Right lobe of liver (tissue), 6 donors: ENCODE data around the gene DUOXA2. TPM values are rescaled to one million over a fixed set of nuclear protein-coding genes. Genes with fewer than 3 reads are reported as not detected.

Experiments
- ATAC-seq, 4 donors: fragments of 200-7000 bp; cut with Tn5 transposase; one replicate each; pipeline ENCODE4 v1.9.1; 2020; ENCODE audit warnings: mild to moderate bottlenecking in 4 of 4, moderate library complexity in 4 of 4
- DNase-seq, 3 donors: peaks; one replicate each; pipeline ENCODE4 v3.0.0-alpha.2; 2020
- H3K27ac ChIP-seq, 3 donors: fragments of 200-600 bp; one replicate each; pipeline ENCODE4 v1.8.0; 2022
- H3K27me3 ChIP-seq, 2 donors: fragments of 200-600 bp; one replicate each; pipeline ENCODE4 v1.8.0; 2022
- H3K36me3 ChIP-seq, 4 donors: fragments of 200-600 bp; sonication (generic) in 1 of 4; one replicate each; pipeline versions ENCODE4 v1.5.1 to v1.8.0; 2017 to 2022; ENCODE audit warnings: control low read depth in 1 of 4
- H3K4me1 ChIP-seq, 4 donors: fragments of 200-600 bp; sonication (generic) in 1 of 4; one replicate each; pipeline versions ENCODE4 v1.5.1 to v1.8.0; 2017 to 2022; ENCODE audit warnings: control low read depth in 1 of 4
- H3K4me3 ChIP-seq, 3 donors: fragments of 200-600 bp; one replicate each; pipeline ENCODE4 v1.8.0; 2022
- H3K9me3 ChIP-seq, 4 donors: fragments of 200-600 bp; sonication (generic) in 1 of 4; one replicate each; pipeline versions ENCODE4 v1.5.1 to v1.8.0; 2017 to 2022; ENCODE audit warnings: control low read depth in 1 of 4
- POLR2A ChIP-seq: fragments of 450-650 bp; IDR thresholded peaks from one replicate; pipeline ENCODE4 v1.6.1; 2017; ENCODE audit warnings: antibody characterized with exemption, mild to moderate bottlenecking
- WGBS: methylation state at CpG from one replicate; pipeline ENCODE4 v1.1.6; 2018; ENCODE audit warnings: low coverage, low lambda C conversion rate; ENCODE audit not compliant: insufficient coverage; ENCODE audit errors: missing lambda C conversion rate; 5-methylcytosine and 5-hydroxymethylcytosine counted together
- intact Hi-C, 2 donors: fragments of 100-400 bp; cut with DNase I; formaldehyde crosslinking; loops; one replicate each; pipeline versions ENCODE4 v1.11.2 to v1.14.1; 2022
- total RNA-seq, 6 experiments: library from RNA; depleted of rRNA in 2 of 6; stranded (reverse); fragments of >200 nt in 2 of 6; fragmentation: NEBNext Ultra II Directional in 3 of 6; extraction: Animal tissue kit (Norgen Biotek cat#: 25700) in 3 of 6; gene quantifications; one replicate each; pipeline versions ENCODE4 v1.1.0 to v1.2.4, GENCODE V29; 2016 to 2023
- TF ChIP-seq, protein P1 (sequence below), 4 donors: fragments of 200-600 bp in 3 of 4; fragments of 450-650 bp in 1 of 4; IDR thresholded peaks; one replicate each; pipeline versions ENCODE4 v1.5.1 to v1.8.0; 2016 to 2022; ENCODE audit warnings: antibody characterized with exemption in 4 of 4, mild to moderate bottlenecking in 2 of 4
- donor health status: DM: no; HTN: yes; CAD: no.
- donor health status: DM: no; HTN: no; CAD: no.
- donor health status: DM: no; HTN: no; CAD: no.
- donor health status: DM: no; HTN: yes; CAD: no.
- donor health status: DM: no; HTN: yes; CAD: no.

Gene DUOXA2
- total RNA-seq, 6 experiments from 2014 or later, result 1.4 TPM; not detected in 5

DNA sequence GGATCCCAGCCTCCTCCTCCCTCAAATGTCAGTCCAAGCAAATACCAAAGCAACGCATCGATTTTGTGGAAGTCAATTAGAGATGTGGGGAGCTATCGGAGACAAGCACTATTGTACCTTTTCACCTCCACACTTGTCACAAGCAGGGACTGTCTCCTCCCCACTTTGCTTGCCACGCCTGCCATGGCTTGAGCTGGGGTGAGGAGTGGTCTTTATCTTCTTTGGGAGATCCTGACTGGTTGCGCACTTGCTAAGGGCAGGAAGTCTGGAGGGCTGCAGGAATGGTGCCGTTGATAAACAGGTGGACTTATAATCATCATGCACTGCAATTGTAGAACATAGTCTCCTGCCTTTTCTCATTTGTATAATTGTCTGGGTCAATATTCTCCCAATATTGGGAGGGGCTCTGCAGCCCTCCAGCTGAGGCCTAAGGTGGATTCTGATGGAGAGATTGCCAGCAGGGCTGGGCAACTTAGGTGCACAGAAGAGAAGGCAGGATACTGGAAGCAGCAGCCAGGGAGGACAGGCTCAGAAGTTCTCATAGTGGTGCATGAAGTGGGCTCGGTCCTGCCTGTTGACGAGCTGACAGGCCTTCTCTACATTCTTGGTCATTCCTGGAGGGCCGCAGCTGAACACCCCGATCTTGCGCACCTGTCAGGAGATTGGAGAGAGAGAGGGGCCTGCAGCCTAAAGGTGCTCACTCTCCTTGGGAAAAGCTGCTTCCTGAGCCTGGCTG is 20.3 kb upstream of the DUOXA2 start:
- no peak for DNase-seq
- intact Hi-C loops, result no loop called here
- ATAC-seq, result no peak
- TF ChIP-seq POLR2A, result no peak
- TF ChIP-seq, protein P1, sequence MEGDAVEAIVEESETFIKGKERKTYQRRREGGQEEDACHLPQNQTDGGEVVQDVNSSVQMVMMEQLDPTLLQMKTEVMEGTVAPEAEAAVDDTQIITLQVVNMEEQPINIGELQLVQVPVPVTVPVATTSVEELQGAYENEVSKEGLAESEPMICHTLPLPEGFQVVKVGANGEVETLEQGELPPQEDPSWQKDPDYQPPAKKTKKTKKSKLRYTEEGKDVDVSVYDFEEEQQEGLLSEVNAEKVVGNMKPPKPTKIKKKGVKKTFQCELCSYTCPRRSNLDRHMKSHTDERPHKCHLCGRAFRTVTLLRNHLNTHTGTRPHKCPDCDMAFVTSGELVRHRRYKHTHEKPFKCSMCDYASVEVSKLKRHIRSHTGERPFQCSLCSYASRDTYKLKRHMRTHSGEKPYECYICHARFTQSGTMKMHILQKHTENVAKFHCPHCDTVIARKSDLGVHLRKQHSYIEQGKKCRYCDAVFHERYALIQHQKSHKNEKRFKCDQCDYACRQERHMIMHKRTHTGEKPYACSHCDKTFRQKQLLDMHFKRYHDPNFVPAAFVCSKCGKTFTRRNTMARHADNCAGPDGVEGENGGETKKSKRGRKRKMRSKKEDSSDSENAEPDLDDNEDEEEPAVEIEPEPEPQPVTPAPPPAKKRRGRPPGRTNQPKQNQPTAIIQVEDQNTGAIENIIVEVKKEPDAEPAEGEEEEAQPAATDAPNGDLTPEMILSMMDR (IDR thresholded peaks at IDR 0.05), result no peak
- no peaks in the 10 kb centered on the region for H3K36me3 ChIP-seq
- no peaks in the 10 kb centered on the region for H3K27me3 ChIP-seq
- H3K4me3 ChIP-seq, result no peak overlapping the region
- H3K4me1 ChIP-seq, result no peaks in the 10 kb centered on the region
- WGBS, result 81% methylated on average over 6 of the region's 11 CpGs
- no peaks in the 10 kb centered on the region for H3K9me3 ChIP-seq
- H3K27ac ChIP-seq, result no peak overlapping the region

DNA sequence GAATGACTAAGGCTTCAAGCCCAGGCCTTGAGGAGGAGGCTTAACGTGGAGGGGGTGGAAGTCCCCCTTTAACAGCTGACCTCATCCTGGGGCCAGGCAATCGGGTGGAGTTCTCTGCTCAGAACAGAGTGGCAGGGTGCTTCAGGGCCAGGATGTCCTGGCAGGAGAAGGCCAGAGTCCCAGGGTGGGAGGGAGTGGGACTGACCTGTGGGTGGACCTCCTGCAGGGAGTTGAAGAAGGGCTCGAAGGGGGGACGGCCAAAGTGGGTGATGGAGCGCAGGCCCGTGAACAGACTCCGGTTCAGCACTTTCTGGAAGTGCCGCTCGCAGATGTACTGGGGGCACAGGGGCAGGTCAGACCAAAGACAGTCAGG is 19.8 kb upstream of the DUOXA2 start:
- TF ChIP-seq, protein P1 (IDR thresholded peaks at IDR 0.05), result no peak
- no peak for TF ChIP-seq POLR2A
- Histone ChIP-seq H3K4me3 (no peak overlapping the region), H3K9me3 (no peaks in the 10 kb centered on the region), H3K27ac (no peak overlapping the region), H3K4me1 (no peaks in the 10 kb centered on the region), H3K36me3 (no peaks in the 10 kb centered on the region), H3K27me3 (no peaks in the 10 kb centered on the region)
- 79% methylated on average over 5 of the region's 9 CpGs for WGBS
- ATAC-seq (no peak), DNase-seq (no peak)
- intact Hi-C loops, result no loop called here

DNA sequence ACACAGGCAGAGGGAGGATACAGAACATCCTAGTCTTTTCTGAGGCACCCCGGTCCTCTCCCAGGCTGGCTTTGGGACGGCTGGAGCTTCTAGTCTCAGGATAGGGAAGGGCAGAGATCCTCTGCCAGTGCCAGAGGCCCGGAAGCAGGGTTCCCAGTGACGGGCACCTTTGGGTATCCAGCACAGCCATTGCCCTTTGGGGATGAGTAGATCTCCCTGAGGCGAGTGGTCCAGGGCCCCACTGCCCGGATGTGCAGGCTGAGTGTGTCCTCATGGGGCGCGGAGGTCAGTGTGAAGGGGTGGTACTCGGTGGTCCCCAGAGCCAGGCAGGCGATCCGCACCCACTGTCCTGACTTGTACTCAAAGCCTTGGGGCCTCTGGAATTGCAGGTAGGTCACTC is 18.5 kb upstream of the DUOXA2 start:
- TF ChIP-seq, protein P1 (IDR thresholded peaks at IDR 0.05), result no peak
- TF ChIP-seq POLR2A, result no peak
- Histone ChIP-seq H3K27me3 (no peaks in the 10 kb centered on the region), H3K9me3 (no peaks in the 10 kb centered on the region), H3K4me3 (no peak overlapping the region), H3K36me3 (no peaks in the 10 kb centered on the region), H3K27ac (no peak overlapping the region), H3K4me1 (no peaks in the 10 kb centered on the region)
- ATAC-seq (no peak), DNase-seq (no peak)
- 80% methylated on average over 2 of the region's 11 CpGs for WGBS
- intact Hi-C loops, result no loop called here

DNA sequence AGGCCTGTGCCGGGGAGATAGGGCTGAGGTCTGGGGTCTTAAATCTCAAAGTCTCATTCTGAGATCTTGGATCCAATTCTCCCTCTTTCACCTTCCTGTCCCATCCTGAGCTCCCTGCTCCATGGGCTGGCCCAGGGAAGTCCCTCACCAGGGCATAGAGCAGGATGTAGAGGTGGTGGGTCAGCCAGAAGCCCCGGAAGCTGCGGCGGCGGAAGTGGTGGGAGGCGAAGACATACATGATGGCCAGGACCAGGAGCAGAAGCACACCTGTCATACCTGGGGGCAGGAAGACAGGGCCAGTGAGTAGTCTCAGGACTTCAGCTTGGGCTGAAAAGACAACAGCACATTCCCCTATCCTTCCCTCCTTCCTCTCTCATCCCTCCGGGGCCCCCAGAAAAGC is 16.7 kb upstream of the DUOXA2 start:
- 100% methylated on average over 1 of the region's 7 CpGs for WGBS
- Histone ChIP-seq H3K27me3 (no peaks in the 10 kb centered on the region), H3K27ac (no peak overlapping the region), H3K4me3 (no peak overlapping the region), H3K4me1 (no peaks in the 10 kb centered on the region), H3K36me3 (no peaks in the 10 kb centered on the region), H3K9me3 (no peaks in the 10 kb centered on the region)
- DNase-seq, result no peak
- intact Hi-C loops, result no loop called here
- no peak for ATAC-seq
- TF ChIP-seq POLR2A, result no peak
- TF ChIP-seq, protein P1 (IDR thresholded peaks at IDR 0.05), result no peak
